ENCODE results near the gene RAP2B. TPM values are rescaled to one million over a fixed set of nuclear protein-coding genes. Genes with fewer than 3 reads are reported as not detected.

The RAP2B gene
- total and polyA plus RNA-seq, 2 of the 13 experiments (the other 11 are each of a cell fraction or from before 2014, with no cell fraction given): 6.4 to 7.1 TPM

- H2AFZ ChIP-seq (ENCODE audit: low read length): no peak overlapping the region
- ATAC-seq: no peak
- ChIA-PET CTCF (ENCODE audit: low intra/inter-chr PET ratio, low total read pairs) (no interaction called here), POLR2A (no interaction called here)
- no peak overlapping the region for H3K4me3 ChIP-seq (replicated peaks in 1 of 3; ENCODE audit: insufficient read depth in 1 of 3, low read depth in 2 of 3, low read length in 3 of 3)
- H3K27me3 ChIP-seq (ENCODE audit: control insufficient read depth in 1 of 2, insufficient read depth in 2 of 2, low read length in 2 of 2): no peaks in the 10 kb centered on the region
- H3K4me1 ChIP-seq (ENCODE audit: insufficient read depth, low read length): no peaks in the 10 kb centered on the region
- no peak overlapping the region for H3K4me2 ChIP-seq (ENCODE audit: low read depth, low read length)
- in situ Hi-C loops (cut with HindIII; ENCODE audit: extremely low pct_ligation_motif_present, low pct_unique_long_range_greater_than_20kb): no loop called here
- no peaks in the 10 kb centered on the region for H3K36me3 ChIP-seq (replicated peaks in 1 of 2; ENCODE audit: control insufficient read depth in 1 of 2, insufficient read depth in 2 of 2, low read length in 2 of 2)
- no peaks in the 10 kb centered on the region for H3K79me2 ChIP-seq (ENCODE audit: insufficient read depth, low read length)
- BruUV-seq (replicated peaks): no TSS peak
- H4K20me1 ChIP-seq (ENCODE audit: insufficient read depth, low read length): no peaks in the 10 kb centered on the region
- intact Hi-C loops (cut with micrococcal nuclease; ENCODE audit: unreplicated experiment): no loop called here
- 41% methylated on average over 1 of the region's 1 CpG for WGBS (ENCODE audit: low lambda C conversion rate)
- no peak overlapping the region for H3K27ac ChIP-seq (ENCODE audit: extremely low read length, insufficient read depth, low read length)
- H3K9ac ChIP-seq (ENCODE audit: insufficient read depth, low read depth, low read length): no peak overlapping the region
- TF ChIP-seq MAFK (conservative IDR thresholded peaks at IDR 0.05 in 1 of 2, IDR thresholded peaks at IDR 0.05 in 1 of 2; ENCODE audit: low read length in 2 of 2) (peak; percentile 83 to 92), CTCF (CRISPR knock-in tag; IDR thresholded peaks at IDR 0.05) (no peak), ZNF260 (CRISPR knock-in tag; IDR thresholded peaks at IDR 0.05; ENCODE audit: borderline replicate concordance, low read depth) (no peak), MAFF (IDR thresholded peaks at IDR 0.05; ENCODE audit: low read depth, low read length) (peak; percentile 87), TCF12 (IDR thresholded peaks at IDR 0.05) (no peak), TCF12 (CRISPR knock-in tag; IDR thresholded peaks at IDR 0.05) (no peak), ZNF572 (CRISPR knock-in tag; IDR thresholded peaks at IDR 0.05) (no peak), SUZ12 (IDR thresholded peaks at IDR 0.05; ENCODE audit: low read depth, low read length) (no peak), ZBTB7B (CRISPR knock-in tag; IDR thresholded peaks at IDR 0.05) (no peak)
- no peak for FAIRE-seq
- no peaks in the 10 kb centered on the region for H3K9me3 ChIP-seq (ENCODE audit: low read length)
- DNase-seq (ENCODE audit: low spot score): no peak
Measured at GRCh38 chr3:153215497-153215896, 53.5 kb downstream of the RAP2B start.
